A172 (cell line): ENCODE data around the gene KRTDAP. TPM values are rescaled to one million over a fixed set of nuclear protein-coding genes. Genes with fewer than 3 reads are reported as not detected.

Source experiments
- DNase-seq: peaks from one replicate; pipeline ENCODE4 v3.0.0-alpha.2; 2015; ENCODE audit warnings: low spot score
- total RNA-seq: library from RNA; depleted of rRNA; stranded (reverse); fragments of >200 nt; shearing (Covaris generic); gene quantifications from 2 replicates; pipeline ENCODE4 v1.2.3, GENCODE V29; 2014; rRNA removed

KRTDAP gene, protein sequence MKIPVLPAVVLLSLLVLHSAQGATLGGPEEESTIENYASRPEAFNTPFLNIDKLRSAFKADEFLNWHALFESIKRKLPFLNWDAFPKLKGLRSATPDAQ
- not detected in 2 replicates for total RNA-seq

DNA sequence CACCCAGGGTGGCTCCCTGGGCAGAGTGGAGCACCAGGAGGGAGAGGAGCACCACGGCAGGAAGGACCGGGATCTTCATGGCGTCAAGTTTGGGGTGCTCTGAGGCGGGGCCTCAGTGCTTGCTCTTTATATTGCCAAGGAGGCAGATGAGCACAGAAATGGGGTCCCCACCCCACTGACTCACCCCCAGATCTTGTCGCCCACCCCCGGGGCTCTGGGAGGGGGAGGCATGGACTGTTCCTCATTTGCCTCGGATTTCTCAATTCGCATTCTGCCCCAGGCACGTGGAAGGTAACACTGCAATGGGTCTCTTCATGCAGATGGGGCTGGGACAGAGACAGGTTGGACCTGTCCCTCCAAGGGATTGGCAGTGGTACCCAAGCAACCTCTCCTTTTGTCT lies at the start of gene KRTDAP:
Gene KRTDAP, minus strand, starts transcription at position 101 of the 400 bp plus-strand sequence. Its CDS starts 22 bp downstream, at position 79.
- no peak for DNase-seq

DNA sequence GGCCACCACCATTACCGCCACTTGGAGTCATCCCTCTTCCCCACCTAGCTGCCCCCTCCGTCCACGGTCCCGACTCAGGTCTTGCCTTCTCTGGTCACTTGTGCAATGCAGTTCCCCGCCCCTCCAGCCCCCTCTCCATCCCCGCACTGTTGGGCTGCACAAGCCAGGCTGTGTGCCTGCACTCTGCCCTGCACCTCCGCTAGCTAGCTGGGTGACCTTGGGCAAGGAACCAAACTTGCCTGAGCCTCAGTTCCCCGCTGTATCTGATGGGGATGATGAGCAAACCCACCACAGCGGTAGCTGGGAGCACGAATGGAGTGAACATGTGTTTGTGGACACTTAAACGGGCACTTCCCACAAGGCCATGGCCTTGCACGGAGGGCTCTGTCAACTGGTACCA lies 49.6 kb upstream of the KRTDAP start:
- no peak for DNase-seq

DNA sequence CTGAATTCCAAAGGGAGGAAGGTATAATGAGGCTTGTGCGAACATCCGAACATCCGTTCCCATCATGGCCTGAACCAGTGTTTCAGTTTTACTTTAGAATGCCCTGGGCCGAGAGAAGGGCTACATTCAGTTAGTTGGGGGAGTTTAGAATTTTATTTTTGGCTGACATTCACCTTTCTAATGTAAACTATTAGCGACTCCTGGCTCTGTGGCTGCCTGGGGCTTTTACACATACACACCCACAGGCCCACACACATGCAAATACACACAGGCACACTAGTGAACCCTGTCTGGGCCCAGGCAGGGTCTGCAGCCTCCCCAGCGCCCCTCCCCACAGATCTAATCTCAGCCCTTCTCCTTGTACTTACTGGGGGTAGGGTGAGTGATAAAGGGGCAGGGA lies 49.0 kb upstream of the KRTDAP start:
- no peak for DNase-seq

DNA sequence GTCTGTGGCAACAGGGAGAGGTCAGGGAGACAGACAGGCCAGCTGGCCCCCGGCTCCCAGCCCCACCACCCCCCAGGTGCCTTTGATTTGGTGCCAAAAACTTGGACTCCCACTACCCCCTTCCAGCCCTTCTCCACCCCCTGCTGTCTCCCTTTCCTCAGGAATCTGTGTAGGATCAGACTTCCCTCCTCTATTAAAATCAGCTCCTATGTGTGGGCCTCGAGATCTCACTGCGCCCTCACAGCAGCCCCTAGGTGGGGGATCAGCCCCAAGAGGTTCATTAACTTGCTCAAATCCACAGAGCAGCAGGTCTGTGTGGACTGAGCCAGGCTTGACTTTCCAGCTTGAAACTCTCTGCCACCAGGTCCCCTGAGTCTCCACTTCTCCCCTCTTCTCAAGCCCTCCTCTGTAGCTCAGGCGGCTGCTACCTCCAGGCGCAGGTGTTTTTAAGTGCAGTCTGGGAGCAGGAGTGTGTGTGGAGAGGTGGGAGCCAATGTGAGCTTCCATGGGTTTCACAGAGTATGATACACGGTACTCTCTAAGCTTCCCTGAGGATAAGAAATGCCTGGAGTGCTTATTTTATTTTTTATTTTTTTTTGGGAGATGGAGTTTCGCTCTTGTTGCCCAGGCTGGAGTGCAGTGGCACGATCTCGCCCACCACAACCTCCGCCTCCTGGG lies 44.7 kb upstream of the KRTDAP start:
- no peak for DNase-seq

DNA sequence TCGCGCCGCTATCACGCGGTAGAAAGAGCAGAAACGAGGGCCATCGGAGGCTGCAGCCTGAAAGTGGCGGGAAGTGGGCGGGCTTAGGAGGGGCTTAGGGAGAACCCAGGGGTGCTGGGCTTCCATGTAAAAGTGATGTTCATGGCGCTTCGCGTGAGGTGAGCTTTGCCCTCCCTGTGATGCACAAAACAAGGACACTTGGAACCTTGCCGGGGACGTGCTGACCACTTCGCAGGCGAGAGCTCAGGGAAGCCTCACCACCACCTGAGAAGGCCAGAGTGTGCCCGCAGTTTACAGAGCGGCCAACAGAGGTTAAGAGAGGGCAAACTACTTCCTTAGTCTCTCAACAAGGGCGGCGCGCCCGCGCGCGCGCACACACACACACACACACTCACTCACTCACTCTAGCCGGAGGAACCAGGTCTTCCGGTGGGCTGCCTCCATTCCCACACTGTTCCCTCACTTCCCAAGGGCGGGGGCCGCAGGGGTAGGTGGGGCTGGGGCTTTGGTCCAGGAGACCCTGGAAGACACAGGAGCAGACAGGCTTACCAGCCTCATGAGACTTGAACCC lies 43.6 kb upstream of the KRTDAP start:
- no peak for DNase-seq

DNA sequence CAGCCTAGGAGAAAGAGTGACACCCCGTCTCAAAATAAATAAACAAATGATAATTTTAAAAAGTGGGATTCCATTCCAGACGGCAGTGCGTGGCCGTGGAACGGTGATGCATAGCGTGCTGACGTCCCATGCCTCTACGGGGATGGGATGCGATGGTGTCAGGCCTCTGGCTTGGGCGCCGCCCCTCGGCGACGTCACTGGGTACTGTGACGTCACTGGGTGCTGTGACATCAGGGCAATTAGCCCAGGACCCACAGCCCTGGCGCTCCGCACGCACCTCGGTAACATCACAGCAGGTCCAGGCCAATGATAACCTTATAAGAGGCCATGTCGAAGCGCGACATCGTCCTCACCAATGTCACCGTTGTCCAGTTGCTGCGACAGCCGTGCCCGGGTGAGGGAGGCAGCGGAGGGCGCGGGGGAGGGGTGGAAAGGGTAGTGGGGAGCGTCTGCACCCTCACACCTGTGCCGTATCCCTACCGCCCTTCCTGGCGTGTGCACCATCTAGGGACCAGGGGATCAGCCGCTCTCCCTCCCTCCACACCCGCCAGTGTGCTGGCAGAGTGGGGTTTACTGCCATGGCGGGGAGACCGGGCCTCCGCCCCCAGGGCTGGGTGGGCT lies 43.0 kb upstream of the KRTDAP start, which contains the start of gene GAPDHS:
Gene GAPDHS, plus strand, starts transcription at position 256 of the 621 bp plus-strand sequence. Its CDS starts 72 bp downstream, at position 328.
- no peak for DNase-seq

DNA sequence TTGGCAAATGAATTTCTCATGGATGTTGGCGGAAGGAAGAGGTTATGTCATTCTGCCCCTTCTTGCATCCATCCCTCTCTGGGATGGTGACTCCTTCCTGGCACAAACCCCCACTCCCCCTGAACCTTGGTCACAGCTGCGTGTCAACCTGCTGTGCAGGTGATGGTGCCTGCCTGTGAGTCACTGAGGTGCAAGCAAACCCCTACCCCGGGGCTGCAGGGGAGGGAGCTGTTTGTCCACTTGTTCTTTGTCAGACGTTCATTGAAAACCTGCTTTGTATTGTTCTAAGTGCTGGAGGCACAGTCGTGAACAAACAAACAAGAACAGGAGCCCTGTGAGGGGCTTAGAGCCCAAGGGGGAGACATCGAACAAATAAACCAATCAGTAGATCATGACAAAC lies 41.0 kb upstream of the KRTDAP start:
- no peak for DNase-seq

DNA sequence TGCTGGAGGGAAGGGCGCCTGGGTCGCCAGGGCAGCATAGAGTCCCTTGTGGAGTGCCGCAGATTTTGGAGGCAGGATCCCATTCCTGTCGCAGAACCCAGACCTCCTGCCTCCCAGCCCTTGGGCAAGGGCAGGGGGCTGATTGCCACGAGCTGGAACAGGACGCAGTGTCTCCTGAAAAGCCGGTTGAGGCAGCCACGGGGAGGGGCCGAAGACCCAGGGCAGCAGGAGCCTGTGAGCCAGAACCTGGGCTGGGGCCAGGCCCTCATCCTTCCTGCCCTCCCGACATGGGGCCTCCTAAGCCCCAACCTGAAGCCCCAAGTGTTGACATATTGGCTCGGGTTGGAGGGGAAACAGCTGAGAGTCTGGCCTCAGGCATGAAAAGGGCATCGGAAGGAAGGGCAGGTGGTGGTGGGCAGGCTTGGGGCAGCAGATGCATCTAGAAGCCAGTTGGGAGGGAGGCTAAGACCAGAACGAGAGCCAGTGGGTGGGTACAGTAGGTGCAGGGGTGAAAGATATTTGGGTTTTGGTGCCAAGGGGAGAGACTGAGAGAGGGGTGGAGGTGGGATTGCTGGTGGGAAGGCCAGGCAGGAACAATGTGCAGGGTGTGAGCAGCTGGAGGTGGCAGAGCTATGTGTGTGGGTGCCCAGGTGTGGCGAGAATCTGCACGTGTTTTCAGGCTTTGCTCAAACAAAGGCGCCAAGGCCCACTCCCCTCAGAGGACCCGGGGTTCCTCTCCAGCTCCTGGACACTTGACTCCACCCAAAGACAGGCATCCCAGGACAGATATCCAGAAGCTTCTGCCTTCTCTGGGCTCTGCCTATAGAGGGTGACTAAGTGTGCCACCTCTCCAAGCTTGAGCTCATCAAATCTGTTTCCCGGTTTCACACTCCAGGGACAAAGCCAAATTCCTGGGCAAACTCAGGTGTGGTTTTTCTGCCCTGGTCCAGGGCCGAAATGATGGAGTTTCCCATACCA lies 39.3 kb upstream of the KRTDAP start:
- DNase-seq, result no peak

DNA sequence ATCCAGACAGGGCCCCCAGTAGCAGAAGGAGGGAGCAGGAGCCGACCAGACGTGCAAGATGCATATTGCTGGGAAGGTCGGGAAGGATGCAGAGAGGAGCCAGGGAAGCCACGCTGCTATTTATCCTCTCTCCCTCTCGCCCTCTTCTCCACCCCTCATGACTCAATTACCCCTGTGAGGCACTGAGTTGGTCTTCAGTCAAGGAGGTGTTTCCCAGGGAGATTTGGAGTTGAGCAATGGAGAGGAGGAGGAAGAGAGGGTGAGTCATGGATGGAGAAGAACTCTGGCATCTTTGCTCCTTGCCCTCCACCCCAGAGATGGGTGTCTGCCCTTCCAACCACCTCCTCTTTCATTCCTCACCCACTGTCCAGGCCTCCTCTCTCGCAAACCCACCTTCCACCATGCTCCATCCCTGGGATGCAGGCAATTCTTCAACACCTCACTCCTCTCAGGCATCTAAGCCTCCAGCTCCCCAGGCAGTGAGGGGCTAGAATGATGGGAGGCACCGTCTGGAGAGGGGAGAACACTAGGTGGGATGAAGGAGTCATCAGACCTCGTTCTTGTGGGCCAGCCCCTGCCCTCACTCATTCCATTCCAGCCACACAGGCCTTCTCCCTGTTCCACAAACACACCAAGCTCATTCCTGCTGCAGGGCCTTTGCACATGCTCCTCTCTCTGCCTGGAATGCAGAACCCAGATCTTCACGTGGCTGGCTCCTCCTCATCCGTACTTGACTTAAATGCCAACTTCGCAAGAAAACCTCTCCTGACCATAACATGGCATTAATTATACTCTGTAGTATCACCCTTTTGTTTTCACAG lies 38.2 kb upstream of the KRTDAP start, which contains the start of gene SBSN:
Gene SBSN, minus strand, starts transcription at position 94 of the 821 bp plus-strand sequence. Its CDS starts 30 bp downstream, at position 64.
- peak; percentile 71 for DNase-seq

DNA sequence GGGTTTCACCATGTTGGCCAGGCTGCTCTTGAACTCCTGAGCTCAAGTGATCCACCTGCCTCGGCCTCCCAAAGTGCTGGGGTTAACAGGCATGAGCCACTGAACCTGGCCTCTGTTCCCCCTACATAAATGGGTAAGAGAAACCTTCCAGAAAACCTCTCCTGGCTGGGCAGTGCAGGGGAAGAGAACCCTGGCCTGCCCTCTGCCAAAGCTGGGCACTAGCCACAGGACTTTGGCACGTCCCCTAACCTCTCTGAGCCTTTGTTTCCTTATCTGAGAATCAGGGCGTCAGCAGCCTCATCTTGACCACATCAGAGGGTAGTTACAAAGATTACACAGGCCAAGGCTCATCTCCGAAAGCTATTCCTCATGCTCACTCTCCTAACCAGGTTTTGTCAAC lies 35.6 kb upstream of the KRTDAP start:
- DNase-seq, result no peak

DNA sequence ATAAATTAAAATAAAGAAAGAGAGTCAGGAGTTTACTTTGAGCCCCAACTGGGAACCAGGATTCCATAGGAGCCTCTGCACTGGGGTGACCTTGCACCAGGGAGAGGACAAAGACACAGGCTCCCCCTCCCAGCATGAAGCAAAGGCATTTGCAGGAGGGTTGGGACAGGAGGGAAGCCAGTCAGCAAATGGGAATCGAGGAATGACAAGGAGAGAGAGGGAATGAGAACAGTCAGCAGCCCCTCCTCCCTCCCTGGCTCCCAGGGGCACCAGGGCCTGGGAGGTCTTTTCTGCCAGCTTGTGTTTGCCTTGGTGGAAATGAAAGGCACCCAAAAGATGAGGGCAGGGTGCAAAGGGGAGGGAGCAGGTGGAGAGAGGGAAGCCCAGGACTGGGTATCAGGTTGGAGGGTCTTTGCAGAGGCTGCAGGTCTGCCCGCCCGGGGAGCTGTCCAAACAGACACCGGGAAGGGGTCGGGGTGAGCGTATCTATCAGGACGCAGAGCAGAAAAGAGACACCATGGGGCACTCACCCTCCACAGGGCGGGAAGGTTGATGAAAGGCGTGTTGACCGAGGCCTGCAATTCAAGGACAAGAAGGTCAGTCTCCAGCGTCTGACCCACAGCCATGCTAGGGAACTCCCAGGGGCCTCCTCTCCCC lies 34.0 kb upstream of the KRTDAP start:
- DNase-seq, result no peak

DNA sequence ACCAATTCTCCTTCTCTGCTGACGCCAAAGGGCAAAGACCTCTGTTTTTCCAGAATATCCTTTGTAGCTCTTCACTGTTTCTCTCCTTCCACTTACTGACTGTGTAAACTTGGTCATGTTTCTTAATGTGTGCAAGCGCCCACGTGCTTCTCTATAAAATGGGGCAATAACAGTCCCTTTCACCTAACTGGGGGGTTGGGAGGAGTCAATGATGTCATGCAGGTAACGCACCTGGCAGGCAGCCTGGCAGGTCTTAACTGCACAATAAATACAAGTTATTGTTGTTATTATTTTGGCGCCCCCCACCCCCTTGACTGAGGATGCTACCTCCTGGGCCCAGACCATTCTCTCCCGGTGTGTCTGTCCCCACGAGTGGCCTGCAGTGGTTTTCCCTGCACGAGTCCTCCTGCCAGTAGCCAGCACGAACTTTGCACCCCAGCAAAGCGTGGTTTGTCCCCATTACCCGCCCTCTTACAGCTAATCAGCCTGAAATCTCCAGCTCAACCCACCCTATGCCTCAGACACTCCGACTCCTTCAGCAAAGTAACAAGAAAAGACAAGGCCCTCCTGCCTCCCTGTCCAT lies 32.6 kb upstream of the KRTDAP start:
- no peak for DNase-seq

DNA sequence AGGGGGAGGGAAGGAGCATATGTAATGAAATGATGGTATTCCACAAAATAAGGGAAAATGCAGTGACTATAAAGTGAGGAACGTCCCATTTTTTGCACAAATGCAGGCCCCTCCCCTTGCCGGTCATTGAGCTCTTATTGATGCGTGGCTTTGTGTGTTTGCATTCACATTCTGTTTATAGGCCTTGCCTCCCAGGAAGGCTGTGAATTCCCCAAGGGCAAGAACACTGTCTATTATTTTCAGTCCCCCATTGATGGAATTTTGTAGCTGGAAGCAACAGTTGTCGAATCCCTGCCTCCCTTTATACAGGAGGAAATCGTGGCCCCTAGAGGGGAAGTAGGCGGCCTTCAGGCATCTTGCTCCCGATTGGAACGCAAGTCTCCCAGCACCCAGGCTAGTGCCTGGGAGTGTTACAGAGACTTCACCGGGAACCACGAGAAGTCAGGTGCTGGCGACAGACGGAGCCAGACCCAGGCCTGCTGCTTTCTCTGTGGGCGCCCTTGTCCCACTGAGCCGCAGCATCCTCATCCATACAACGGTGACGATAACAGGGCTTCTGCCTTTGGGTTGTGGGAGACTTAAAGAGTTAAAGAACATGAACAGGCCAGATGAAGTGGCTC lies 31.0 kb upstream of the KRTDAP start:
- no peak for DNase-seq

DNA sequence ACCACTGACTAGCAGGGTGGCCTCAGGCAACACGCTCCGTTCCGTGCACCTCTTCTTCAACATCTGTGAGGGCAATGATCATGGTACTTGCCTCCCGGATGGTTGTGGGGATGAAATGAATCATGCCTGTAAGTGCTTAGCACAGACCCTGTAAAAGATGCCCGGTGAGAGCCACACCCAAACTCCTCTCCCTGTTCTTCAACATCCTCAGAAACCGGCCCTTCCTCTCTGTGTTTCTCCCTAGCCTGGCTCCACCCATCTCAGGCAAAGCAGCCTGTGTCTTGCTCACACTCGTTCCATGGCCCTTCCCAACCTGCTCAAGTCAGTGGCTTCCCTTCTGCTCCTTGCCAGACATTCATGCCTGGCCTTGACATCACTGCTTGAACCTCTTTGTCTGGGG lies 29.0 kb upstream of the KRTDAP start:
- DNase-seq, result peak; percentile 65

DNA sequence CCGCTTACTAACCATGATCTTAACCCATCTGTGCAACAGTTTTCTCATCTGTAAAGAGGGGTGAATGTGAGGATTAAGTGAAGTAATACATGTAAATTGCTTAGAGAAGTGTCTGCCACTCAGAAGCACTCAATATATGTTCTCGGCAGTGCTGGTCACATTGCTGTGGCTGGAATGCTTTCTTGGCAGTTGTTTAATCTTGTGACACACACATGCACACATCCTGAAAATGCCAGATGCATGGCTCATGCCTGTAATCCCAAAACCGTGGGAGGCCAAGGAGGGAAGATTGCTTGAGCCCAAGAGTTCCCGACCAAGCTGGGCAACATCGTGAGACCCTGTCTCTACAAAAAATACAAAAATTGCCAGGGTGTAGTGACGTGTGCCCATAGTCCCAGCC lies 28.0 kb upstream of the KRTDAP start:
- peak; percentile 88 for DNase-seq

DNA sequence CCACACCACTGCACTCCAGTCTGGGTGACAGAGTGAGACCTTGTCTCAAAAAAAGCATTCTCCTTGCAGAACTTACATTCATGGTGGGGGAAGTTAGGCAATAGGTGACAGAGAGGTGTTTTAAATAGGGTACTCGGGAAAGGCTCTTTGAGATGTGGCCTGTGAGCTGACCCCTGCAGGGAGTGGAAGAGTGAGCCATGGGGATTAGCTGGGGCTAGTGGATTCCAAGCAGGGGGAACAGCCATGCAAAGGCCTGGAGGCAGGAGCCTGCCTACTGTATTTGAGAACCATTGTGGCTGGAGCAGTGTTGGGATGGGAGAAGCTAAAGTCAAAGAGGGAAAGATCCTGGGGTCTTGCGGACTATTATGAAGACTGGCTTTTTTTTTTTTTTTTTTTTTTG lies 27.1 kb upstream of the KRTDAP start:
- no peak for DNase-seq

DNA sequence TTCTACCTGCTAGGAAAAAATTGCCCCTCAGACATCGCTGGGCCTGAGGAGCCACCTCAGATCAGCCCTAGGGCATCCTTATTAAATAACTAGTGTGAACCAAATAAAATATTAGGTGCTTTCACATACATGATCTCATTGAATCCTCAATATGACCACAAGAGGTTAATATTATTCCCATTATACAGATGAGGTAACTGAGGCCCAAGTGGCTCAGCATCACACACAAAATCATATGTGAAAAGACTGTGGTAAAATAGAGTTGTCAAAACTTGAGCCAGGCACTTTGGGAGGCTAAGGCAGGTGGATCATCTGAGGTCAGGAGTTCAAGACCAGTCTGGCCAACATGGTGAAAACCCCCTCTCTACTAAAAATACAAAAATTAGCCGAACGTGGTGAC lies 26.0 kb upstream of the KRTDAP start:
- no peak for DNase-seq

DNA sequence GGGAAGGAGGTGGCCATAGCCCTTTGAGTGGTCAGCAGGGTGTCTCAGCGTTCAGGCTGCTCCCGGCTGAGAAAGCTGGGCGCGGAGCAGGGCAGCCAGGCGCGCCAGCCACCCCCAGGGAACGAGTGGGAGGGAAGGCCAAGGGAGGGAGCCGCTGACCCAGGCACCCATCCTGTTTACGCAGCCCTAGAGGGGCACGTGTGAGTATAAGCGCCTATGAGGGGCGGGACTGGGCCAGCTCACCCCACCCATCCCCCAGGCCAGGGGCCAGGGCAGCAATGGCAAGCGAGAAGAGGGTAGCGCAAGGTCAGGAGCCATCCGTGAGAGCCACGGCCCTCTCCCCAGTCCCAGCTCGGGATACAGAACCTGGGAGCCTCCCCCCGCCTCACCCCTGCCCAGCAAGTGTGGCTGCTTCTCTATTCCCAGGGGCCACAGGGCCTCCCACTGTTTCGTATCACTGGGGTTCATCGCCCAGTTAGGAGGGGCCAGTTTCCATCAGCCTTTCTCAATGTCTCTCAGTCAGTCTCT lies 24.1 kb upstream of the KRTDAP start:
- DNase-seq, result no peak

DNA sequence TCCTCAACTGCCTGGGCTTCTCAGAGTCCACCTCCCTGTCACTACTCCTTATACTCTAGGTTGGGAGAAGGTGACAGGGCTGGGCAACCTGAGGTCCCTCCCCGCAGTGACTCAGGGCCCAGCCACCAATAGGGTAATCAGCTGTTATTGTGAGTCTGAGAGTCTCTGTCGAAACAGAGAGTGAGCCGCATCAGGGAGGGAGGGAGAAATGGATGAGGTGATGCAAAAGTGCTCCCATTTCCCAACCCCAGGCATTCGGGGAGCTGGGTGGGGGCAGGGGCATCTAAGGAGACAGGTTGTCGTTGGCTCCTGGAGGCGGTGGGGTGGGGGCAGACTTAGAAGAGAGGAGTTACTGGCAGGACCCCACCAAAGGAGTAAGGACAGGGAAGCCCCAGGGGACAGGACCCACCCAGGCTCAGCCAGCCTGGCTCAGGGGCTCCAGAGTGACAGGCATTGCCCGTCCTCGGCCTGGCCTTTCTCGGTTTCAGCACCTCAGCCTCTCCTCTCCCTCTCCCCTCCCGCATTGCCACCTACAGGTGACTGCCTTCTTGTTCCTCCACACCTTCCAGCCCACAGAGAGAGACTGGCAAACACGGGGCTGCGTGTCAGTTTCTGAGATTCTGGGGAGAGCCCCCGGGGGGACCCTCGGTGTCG lies 23.5 kb upstream of the KRTDAP start, which contains the start of gene DMKN:
Gene DMKN, minus strand, starts transcription at position 22 of the 654 bp plus-strand sequence. CDS start 174 bp downstream, outside the sequence.
- DNase-seq, result no peak
